Measurements from ENCODE around the gene NADSYN1.

DNA sequence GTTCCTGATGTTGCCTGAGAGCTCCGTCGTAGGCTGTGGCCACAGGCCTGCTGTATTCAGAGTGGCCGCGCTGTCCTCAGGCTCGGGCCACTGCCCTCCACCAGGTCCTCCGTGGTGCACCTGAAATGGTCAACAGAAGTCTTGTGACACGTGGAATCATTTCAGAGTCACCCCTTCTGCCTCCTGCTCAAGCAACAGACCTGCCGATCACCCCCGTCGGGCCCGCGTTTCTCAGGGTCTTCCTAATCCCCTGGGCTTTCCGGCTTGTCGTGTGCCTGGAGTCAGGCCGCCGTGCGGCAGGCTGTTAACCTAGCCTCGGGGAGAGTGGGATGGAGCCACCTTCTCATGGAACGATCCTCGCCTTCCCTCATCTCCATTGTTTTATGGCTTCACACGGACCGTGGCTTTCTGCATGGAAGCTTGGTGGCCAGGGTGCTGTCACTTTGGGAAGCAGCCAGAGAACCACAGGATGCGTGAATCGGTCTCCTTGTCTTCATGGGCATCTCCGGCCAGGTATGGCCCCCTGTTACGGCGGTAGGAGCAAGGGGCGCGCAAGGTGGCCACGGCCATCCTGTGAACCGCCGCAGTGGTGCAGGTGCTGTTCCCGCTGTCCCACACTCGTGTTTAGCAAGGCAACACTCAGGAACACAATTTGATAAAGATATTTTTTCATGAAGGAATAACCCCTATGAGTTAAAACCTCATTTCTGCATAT lies 24.1 kb downstream of the NADSYN1 start:
- TF ChIP-seq, protein P1, sequence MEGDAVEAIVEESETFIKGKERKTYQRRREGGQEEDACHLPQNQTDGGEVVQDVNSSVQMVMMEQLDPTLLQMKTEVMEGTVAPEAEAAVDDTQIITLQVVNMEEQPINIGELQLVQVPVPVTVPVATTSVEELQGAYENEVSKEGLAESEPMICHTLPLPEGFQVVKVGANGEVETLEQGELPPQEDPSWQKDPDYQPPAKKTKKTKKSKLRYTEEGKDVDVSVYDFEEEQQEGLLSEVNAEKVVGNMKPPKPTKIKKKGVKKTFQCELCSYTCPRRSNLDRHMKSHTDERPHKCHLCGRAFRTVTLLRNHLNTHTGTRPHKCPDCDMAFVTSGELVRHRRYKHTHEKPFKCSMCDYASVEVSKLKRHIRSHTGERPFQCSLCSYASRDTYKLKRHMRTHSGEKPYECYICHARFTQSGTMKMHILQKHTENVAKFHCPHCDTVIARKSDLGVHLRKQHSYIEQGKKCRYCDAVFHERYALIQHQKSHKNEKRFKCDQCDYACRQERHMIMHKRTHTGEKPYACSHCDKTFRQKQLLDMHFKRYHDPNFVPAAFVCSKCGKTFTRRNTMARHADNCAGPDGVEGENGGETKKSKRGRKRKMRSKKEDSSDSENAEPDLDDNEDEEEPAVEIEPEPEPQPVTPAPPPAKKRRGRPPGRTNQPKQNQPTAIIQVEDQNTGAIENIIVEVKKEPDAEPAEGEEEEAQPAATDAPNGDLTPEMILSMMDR (IDR thresholded peaks at IDR 0.05) = no peak
- TF ChIP-seq POLR2A (IDR thresholded peaks at IDR 0.05) = no peak
- TF ChIP-seq POLR2AphosphoS5 (IDR thresholded peaks at IDR 0.05) = no peak
